GM23248 (cell line): Measurements from ENCODE around the gene ESM1.

Experiments
- EZH2 ChIP-seq: fragments of 200-600 bp; sonication (generic); IDR thresholded peaks from 2 replicates; pipeline ENCODE4 v1.6.1; 2018; ENCODE audit warnings: antibody characterized with exemption, mild to moderate bottlenecking; ENCODE audit not compliant: insufficient read depth, poor library complexity, severe bottlenecking
- EZH2phosphoT487 ChIP-seq: fragments of 200-600 bp; sonication (generic); IDR thresholded peaks from 2 replicates; pipeline ENCODE4 v1.6.1; 2018; ENCODE audit warnings: antibody characterized with exemption, moderate library complexity, mild to moderate bottlenecking, low read depth; ENCODE audit not compliant: insufficient read depth

DNA sequence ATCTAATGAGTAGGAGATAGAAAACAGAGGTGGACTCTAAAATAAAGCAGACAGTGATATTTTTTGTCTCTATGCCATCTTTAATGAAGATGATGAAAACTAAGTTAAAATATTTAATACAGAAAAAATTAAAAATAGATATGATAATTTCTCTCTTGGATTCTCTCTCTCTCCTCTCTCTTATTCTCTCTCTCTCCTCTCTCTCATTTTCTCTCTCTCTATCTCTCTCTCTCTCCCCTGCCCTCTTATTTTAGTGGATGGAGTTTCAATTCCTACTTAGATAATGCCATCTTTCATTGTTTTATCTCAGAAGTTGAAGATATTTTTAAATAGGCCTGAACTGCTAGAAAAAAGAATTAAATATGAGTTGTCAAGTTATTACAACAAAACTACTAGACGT, 38.2 kb downstream of the ESM1 start:
- no peak for TF ChIP-seq EZH2
- no peak for TF ChIP-seq EZH2phosphoT487
